NB4 (cell line): ENCODE measurements around the gene MNAT1.

Experiments
- CTCF ChIP-seq: IDR thresholded peaks from one replicate; pipeline ENCODE4 v1.5.1; 2012; ENCODE audit warnings: low read depth, low read length
- POLR2A ChIP-seq: IDR thresholded peaks from 2 replicates; pipeline ENCODE4 v1.6.1; 2011; ENCODE audit warnings: mild to moderate bottlenecking; ENCODE audit not compliant: insufficient read length; ENCODE audit errors: extremely low read depth

GRCh38 chr14:60931218-60931617, 196.7 kb downstream of the MNAT1 start:
- no peak for TF ChIP-seq POLR2A
- no peak for TF ChIP-seq CTCF
